GM19463 (cell line): ENCODE data around the gene CSMD2.

Source experiments
- ATAC-seq: cut with Tn5 transposase; IDR thresholded peaks from one replicate; pipeline ENCODE4 v1.9.1; 2021; ENCODE audit warnings: mild to moderate bottlenecking, moderate library complexity; ENCODE audit not compliant: unreplicated experiment

The CSMD2 gene

DNA sequence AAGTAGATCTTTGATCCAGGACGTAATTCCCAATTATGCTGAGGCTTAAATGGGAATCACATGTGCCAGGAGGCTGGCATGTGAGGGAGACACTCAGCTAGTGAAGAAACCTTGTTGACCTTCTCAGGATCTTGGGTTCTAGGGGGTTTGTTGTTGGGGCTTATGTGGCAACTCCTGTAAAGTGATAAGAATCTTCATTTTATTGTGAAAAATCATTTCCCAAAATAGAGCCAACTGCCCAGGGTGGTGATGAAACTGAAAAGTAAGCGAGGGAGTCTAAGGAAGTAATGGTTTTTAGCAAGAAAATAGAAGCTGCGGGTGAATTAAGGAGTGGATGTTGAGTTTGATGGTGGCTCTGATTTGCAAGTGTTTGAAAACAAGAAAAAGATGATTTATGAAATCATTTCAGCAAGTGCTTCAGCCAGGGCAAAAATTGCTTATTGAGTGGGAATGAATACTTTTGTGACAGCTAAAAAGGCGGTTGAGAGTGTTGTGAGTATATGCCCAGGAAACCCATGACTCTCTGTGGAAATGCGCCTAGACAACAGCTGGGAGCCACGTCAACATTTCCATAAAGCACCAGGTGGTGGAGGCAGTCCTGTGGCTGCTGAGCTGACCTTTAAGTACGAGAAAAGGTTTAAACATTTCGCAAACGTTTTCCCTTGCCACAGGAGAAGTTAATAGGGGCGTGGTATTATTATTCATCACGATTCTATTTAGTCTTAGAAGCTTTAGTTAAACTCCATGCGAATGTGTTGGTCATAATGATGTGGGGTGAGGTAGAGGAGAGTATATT lies 198.5 kb downstream of the CSMD2 start:
- ATAC-seq = no peak

DNA sequence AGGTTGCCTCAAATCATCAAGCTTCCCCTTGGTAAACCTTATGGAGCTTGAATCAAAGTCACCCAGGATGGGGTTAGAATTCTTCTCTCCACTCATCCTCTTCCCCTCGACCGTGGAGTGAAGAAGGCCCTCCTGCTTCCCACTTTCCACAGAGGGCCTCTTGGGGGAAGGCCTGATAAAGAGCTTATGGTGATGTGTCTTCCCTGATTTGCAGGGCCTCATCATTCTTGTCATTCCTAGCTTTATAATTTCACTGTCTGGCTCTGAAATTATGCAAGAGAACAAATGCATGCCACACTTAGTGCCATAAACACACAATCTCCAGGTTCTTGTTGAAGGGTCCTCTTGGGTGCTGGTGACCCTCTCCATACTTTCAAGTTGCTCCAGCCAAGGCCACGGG lies 199.9 kb downstream of the CSMD2 start:
- no peak for ATAC-seq

DNA sequence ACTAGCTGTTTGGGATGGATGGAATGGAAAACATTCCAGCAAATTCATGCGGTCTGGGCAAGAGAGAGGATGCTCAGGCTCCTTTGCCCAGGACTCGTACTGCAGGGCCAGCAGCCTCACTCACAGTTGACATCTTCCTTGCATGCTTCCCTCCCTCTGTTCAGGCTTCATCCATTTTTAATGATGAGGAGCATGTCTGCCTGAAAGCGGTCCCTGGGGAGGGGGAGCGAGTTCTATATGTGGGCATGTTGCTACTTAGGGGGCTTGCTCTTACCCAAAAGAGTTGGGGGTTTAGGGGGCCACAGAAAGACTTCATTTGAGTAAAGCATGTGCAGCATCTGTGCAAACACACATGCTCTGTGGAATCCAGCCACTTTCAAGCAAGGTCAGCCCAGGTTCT lies 203.0 kb downstream of the CSMD2 start:
- no peak for ATAC-seq

DNA sequence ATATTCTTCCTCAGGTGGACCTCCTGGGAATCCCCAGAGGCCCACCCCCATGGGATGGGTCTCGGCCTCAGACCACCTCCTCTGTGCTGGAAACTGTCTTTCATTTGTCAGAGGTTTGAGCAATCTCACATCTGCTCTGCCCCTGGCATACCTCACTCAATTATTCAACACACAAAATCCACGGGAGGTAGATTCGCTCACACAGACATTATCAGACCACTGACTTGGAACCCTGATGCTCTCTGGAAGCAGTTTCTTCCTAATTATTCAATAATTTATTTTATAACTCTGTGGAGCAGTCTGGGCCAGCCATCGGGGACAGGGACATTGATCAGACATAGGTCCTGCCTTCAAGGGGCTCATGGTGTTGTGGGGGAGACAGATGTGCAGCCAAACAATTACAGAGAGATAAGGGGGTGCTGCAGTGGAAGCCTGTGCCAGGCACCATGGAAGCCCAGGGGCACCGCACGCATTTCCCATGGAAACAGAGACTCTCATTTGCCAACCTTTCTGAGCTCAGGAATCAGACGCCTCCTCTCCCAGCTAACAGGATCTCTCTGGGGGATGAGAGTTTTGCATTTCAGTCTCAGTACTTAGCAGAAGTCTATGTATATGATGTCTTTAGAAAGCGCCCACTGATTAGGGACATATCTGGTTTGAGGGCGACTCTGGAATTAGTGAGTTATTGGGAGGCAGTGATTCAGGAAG lies 204.7 kb downstream of the CSMD2 start:
- ATAC-seq = no peak

DNA sequence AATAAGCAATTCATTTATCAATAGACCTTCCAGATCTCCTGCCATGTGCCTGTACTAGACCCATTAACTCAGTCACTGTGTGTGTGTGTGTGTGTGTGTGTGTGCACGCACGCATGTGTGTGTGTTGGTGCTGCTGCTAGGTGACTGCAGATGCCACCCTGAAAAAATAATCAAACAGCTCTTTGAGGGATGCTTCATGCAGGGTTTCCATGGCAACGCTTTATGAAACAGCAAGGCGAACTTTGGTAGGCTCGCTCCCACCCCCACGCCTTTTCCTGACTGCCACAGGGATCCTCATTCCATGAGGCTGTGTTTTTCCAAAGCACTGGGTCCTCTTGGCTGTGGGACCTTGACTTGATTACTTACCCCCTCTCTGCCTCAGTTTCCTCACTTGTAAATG lies 207.2 kb downstream of the CSMD2 start:
- no peak for ATAC-seq

DNA sequence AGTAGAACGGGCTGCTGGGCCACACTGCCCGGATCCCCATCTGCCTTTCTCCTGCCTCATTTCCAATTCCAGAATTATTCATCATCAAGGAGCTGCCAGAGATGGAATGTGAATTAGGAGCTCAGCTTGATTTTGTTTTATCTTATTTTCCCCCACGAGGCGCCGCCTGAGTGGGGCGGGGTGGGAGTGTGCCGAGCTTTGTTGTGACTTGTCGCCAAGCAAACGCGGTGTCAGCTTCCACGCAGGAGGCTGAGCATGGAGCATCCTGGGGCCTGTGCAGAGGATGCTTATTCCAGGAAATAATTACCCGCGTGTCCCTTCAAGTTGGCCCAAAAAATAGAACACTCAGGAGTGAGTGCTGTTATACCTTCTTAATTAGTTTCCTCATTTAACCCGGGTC lies 209.9 kb downstream of the CSMD2 start:
- ATAC-seq = no peak

DNA sequence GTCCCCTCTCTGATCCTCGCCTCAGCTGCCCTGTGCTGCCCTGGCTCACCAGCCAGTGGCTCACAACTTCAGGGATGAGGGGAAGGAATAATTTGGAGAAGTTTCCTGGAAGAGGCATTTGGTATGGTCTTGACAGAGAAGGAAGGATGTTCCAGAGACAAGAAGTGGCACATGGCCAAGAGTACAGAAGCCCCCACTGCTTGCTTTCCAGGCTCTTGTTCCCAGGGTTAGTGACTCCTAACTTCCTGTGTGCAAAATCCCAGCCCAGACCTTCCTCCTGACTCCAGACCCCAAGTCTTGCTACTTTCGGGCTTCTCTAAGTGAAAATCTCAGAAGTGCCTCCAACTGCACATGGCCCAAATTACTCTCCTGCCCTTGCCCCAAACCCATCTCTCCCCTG lies 215.5 kb downstream of the CSMD2 start:
- no peak for ATAC-seq

DNA sequence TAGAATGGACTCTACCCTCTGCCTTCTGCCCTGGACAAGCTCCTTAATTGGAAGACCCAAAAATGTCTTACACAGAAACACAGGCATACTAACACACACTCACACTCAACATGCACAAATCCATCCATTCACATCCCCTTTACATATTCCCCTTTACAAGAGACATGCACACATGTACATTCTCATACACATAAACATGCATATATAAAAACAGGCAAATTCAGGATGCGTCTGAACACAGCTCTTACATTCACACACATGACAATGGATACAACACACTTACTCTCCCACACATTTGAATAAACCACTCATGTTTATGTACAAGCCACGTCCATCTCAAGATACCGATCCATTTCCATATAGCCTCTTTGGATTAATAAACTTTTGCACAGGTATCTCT lies 216.7 kb downstream of the CSMD2 start:
- ATAC-seq = no peak

DNA sequence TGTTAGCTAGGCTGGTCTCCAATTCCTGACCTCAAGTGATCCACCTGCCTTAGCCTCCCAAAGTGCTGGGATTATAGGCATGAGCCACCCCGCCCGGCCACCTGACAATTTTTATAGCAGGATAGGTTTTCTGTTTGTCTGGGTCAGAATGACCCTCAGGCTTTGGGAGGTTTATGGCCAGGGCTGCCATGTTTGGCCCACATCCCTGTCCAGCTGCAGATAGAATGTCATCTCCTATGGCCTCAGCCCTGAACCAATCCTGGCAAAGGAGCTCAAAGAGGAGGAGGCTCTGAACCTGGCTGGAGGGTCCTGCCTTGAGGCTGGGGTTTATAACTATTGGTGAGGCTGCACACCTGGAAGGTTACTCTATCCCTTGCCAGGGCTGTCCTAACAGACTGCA lies 218.2 kb downstream of the CSMD2 start:
- ATAC-seq = no peak

DNA sequence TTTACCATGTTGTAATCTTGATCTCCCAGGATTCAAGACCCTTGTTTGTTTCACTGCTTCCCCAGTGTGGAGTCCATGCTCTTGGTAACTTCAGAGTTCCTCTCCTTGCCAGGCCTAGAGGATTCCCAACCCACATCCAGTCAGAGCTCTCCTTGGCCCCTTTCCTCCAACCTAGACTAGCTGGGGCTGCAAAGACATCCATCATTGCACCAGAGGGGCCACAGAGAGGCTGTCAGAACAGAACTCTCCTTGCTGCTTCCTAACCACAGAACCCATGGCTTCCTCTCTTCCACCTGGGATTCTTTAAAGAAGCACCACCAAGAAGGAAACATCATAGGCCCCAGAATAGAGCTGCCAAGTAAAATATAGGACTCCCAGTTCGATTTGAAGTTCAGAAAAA lies 220.2 kb downstream of the CSMD2 start:
- ATAC-seq = no peak

DNA sequence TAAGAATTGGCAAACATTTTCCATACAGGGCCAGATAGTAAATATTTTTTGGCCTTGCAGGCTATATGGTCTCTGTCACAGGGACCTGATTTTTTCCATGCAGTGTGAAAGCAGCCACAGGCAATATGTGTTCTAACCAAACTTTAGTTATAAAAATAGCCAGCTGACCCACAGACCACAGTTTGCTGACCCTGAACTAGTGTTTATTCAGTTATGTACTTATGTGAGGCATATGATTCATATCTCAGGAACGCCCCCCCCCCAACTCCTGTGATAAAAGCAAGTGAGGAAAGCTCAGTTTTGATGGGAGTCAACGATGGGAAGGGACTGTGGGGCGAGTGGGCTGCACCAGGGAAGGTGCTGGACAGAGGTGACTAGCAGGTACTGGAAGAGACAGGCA lies 221.1 kb downstream of the CSMD2 start:
- ATAC-seq = no peak

DNA sequence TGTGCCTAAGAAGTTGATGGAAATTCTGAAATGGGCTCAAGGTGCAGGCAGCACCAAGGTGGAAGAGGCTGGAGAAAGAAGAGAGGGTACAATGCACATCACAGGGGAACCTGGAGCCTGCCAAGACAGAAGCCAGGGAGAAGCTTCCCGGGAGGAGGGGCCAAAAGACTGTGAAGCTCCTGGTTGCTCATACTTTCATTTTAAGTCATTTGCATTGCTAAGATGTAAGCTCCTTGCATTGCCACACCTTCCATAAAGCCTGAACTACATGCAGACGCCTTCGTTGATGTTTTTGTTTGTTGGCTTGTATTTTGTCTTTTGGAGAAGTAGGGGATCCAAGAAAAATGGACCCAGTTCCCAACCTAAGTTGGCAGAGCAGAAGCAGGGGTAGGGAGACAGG lies 232.2 kb downstream of the CSMD2 start:
- ATAC-seq = no peak

DNA sequence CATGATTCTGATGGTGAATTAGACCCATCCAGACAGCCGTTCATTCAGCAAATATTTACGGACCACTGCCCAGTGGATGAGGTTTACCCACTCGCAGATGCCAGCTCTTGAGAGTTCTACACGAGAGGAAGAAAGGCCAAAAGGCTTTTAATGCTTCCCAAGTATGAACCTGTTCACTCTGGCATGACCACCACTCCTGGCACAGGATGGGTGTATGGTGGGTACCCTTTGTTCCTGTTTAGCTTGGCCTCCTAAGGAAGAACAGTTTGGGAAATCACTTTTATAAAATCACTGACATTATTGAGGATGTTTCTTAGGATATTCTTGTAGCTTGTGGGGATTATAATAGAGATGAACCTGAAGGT lies 233.9 kb downstream of the CSMD2 start:
- no peak for ATAC-seq

DNA sequence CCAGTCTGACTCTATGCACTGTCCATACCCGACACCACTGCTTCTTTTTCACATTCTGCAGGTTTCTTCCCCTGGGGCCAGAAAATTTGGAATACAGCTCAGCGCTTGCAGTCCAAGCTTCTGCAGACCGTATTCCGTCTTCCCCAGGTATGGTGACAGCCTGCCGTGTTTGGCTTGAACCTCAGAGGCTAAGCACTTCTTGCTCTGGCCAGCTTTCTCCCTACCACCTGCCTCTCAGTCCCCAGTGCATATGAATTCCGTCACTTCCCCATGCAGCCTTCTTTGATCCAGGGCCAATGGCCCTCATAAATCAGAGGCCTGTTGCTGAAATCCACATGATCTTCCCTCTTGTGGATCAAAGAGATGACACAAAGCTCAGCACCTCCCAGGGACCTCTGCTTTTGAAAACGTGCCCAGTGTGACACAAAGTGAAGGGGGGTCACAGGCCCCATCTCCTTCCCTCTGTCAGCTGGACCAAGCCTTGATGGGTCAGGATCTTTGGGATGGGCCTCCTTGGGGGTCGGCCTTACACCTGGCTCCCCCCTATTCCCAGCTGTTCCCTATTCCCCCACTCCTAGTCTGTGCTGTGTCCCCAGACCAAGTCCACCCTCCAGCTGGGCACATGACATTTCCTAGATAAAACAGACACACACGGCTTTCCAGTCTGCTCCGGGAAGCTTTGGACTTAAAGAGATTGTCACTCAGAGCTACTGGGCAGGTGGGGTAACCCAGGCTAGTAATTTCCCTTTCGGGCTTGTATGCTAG lies 234.5 kb downstream of the CSMD2 start:
- no peak for ATAC-seq

DNA sequence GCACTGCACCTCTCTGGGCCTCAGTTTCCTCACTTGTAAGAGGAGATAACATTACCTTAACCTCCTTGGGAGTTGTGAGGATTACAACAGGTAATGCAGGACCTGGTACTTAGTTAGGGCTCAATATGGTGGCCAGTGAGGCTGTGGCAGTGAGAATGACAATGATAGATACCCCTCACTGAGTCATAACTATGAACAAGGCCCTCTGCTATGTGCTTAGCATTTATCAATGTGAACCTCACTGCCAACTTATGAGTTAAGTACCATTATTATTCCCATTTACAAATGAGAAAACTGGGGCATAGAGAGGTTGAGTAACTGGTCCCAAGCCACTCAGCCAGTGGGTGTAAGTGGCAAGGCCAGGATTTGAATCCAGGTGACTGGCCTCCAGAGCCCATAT lies 236.8 kb downstream of the CSMD2 start:
- ATAC-seq = no peak

DNA sequence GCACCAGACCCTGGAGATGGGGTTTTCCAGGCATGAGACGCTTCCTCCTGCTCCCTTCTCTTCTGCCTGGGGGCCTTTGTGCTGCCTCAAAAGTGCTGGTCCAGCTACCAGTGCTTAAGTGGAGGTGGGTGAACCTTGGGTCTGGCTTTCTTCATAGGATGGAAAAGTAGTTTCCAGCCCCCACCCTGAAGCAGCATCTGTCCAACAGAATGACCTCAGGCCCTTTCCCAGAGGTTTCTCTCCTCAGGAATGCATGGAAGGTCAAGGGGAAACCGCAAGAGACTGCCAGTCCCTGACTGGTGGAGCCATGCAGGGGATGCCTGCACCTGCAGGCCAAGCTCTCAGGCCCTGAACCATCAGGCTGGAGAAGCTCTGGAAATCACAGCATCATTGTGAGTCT lies 237.3 kb downstream of the CSMD2 start:
- no peak for ATAC-seq

DNA sequence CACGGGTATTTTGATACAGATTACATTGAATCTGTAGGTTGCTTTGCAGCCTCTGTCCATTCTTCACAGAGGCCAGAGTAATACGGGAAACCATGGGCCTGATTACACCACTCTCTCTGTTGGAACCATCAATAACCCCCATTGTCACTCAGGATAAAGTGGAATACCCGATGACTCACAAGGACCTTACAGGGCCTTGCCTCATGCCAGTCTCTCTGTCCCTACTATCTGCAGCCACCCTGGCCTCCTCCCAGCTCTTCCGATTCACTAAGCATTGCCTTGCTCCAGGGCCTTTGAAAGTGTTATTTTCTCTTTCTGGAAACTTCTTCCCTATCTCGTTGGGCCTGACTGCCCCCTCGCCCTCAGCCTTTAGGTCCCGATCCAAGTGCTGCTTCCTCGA lies 239.4 kb downstream of the CSMD2 start:
- no peak for ATAC-seq

DNA sequence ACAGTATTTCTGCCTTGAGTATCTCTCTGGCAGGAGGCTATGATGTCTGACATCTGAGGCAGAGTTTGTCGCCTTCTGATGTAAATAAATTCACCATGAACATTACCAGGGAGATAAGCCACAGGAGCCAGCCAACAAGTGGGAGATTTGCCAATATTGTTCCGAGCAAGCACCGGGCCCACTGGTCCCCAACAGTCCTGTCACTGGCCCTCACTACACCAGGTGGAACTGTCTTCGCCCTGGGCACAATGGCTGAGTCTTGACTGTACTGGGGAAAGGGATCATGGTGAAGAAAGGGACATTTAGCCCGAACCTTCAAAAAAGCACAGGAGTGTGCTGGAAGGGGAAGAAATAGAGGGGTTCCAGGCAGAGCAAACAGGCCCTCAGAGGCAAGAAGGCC lies 243.7 kb downstream of the CSMD2 start:
- ATAC-seq = no peak

DNA sequence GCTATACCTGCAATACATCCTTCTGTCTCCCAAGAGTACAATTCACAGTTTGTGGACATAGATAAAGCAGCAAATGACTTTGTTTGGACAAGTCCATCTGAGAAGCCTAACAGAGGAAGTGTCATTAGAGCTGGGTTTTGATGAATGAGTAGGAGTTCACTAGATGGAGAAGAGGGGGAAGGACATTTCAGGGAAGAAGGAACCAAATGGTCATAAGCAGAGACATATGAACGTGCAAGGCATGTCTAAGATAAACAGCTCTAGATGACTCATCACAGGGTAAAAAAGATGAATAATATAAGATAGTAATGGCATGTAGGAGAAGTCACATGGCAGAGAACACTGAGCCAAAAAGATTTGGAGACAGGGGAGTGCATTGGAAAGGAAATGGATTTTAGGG lies 246.7 kb downstream of the CSMD2 start:
- no peak for ATAC-seq

DNA sequence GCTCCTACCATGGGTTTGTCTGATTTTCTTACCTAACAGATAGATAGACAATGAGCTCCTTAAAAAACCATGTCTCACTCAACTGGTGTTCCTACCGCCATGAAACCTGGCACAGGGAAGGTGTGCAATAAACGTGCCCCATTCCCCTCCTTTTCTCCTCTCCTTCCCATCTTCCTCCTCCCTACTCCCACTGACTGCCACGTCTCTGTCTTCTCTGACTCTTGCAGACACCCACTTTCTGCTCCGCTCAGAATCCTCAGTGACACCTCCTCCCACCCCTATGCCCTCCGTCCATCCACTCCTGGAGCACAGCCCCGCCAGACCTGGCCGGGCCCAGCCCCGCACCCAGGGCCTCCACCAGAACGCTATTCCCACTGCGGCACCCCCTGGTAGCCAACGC lies 248.2 kb downstream of the CSMD2 start:
- ATAC-seq = no peak

DNA sequence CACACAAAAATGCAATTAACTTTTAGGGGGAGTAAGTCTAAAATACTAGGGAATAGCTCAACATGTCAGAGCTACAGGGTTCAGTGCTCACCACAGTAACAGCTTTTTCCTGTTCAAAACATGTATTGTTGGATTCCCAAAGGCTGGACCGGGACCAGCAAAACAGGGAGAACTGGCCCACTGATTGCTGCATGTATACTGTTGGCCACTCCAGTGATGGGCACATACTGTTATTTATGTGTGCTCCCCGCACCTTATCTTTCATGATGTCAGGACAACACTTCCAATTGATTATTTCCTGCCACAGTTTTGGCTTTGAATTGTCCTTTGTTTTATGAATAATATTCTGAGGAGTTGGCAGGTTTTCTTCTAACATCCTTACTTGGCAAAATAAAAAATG lies 250.5 kb downstream of the CSMD2 start:
- ATAC-seq = no peak

DNA sequence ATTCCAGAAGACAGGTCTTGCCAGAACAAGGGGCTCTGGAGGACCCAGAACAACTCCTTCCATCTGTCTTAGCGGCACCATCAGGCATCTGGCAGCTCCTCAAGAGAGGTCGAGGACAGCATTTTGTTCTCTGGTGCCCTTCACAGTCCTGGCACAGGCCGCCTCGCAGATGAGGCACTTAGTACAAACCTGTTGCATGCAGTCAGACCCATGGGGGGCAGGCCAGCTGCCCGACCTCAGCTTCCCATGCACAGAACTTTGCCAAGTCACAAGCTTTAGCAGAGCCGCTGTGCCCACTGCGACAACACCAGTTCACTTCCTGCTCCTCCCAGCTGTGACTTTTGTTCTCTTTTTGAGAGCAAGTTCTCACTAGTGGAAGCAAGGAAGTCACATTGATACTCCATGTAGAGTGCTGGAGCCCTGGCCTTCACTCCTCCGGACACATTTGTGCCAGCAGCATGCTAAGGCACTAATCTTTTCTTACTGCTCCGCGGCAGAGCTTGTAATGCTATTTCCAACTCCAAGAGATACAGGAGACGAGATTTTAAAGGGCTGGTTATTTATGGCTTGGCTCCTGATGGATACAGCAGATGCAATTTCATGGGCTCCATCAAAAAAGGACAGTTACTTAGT lies 256.6 kb downstream of the CSMD2 start:
- no peak for ATAC-seq
